HG03135 (cell line): ENCODE measurements around the gene OCSTAMP.
A peak's percentile ranks its signal among the peaks of the same experiment; 100 is the strongest.

Experiments used
- ATAC-seq: cut with Tn5 transposase; IDR thresholded peaks from one replicate; pipeline ENCODE4 v1.9.1; 2021; ENCODE audit warnings: mild to moderate bottlenecking, moderate library complexity; ENCODE audit not compliant: unreplicated experiment

Gene OCSTAMP

DNA sequence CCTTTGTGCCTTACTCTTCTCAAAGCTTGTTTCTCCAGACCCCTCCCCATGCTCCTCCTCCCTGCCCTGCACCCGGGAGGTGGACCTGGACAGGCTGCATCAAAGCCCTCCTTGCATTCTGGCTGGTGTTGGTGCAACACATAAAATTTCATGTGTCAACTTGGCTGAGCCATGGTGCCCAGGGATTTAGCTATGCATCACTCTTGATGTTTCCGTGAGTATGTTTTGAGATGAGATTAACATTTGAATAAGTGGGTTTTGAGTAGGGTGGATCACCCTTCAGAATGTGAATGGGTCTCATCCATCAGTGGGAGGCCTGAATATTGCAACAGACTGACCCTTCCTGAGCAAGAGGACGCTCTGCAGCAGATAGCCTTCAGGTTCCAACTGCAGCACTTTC is 4.4 kb upstream of the OCSTAMP start:
- ATAC-seq: no peak

GRCh38 chr20:46553926-46554325 is 3.5 kb upstream of the OCSTAMP start:
- ATAC-seq: no peak

- ATAC-seq: peak; percentile 79
Measured at GRCh38 chr20:46552460-46553420, 2.3 kb upstream of the OCSTAMP start.

GRCh38 chr20:46551522-46552381 is 1.3 kb upstream of the OCSTAMP start:
- no peak for ATAC-seq

DNA sequence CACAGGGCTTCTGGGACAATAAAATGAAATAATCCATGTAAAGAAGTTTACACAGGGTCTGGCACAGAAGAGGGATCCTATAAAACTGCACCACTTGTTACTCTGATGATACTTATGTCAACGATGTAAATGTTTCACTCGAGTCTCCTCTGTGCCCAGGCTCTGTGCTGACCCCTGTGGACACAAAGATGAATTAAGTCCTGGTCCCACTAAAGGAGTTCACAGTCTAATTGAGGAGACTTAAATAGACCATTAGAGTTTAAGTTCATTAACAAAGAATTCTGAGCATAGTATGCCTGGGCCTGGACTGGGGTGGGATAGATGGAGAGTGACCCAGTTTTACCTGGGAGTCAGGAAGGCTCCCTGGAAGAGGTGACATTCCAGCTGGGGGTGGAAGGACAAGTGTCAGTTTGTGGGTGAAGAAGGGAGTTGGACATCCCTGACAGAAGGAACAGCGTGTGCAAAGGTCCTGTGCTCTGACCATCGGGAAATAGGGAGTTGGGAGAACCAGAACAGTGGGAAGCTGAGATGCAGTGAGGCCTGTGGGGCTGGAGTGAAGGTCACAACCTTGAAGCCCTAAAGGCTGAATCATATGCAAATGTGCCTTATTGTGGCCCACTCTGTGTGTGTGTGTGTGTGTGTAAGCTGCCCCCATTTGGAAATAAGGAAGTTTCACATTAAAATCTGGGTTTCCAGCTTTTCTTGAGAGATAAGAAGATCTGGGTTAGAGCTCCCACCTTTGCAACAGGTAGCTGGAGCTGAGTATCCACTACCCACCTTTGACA is 1.1 kb downstream of the OCSTAMP start:
- no peak for ATAC-seq

- ATAC-seq: no peak
Measured at GRCh38 chr20:46548688-46549087, 1.8 kb downstream of the OCSTAMP start.

- ATAC-seq: no peak
Measured at GRCh38 chr20:46547995-46548394, 2.5 kb downstream of the OCSTAMP start.

- ATAC-seq: no peak
Measured at GRCh38 chr20:46546936-46547335, 3.5 kb downstream of the OCSTAMP start.

DNA sequence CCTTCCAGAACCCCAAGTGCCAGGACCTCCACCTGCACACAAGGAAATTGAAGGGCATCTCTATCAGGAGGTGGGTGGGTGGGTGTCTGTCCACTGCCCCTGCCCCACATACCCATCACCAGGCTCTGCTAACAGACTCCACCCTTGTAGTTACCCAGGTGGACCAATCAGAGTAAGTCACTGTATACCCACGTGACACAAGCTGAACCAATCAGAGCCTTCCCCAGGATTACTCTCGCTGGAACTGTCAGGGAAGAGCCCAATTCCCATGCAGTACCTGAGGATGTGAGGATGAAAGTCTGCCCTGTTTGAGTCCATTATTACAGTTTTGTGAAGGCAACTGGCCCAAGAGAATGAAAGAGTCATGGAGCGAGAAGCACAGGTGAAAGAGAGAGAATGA is 4.2 kb downstream of the OCSTAMP start:
- ATAC-seq: no peak

GRCh38 chr20:46545827-46546138 is 4.7 kb downstream of the OCSTAMP start:
- no peak for ATAC-seq

GRCh38 chr20:46545077-46545826 is 5.2 kb downstream of the OCSTAMP start:
- no peak for ATAC-seq

DNA sequence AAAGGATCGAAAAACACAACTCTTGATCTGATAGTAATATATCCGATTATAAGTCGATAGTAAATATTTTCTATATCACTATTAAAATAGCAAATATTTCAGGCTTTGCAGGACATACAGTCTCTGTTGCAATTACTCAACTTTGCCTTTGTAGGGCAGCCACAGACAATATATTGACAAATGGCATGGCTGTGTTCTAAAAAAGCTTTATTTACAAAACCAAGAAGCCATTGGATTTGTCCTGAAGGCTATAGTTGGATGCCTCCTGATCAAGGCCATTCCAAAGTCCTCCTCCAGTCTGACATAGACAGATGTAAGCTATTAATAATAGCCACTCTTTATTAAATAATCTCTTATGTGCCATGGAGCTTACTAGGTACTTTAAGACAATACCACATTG is 5.9 kb downstream of the OCSTAMP start:
- ATAC-seq: no peak

DNA sequence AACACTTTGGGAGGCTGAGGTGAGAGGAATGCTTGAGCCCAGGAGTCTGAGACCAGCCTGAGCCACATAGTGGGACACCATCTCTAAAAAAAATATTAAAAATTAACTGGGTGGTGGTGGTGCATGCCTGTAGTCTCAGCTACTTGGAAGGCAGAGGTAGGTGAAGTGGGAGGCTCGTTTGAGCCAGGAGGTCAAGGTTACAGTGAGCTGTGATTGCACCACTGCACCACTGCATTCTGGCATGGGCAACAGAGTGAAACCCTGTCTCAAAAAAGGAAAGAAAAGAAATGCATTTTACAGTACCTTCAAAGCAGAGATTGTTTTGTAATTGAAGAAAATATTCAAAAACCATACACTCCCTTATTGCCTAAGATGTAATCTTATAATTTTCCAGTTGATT is 6.5 kb downstream of the OCSTAMP start:
- no peak for ATAC-seq

- ATAC-seq: no peak
Measured at GRCh38 chr20:46543033-46543432, 7.4 kb downstream of the OCSTAMP start.

- ATAC-seq: no peak
Measured at GRCh38 chr20:46541229-46541935, 9.1 kb downstream of the OCSTAMP start.

- ATAC-seq: no peak
Measured at GRCh38 chr20:46539113-46539512, 11.3 kb downstream of the OCSTAMP start.

- no peak for ATAC-seq
Measured at GRCh38 chr20:46530640-46531039, 19.8 kb downstream of the OCSTAMP start.

GRCh38 chr20:46523696-46524328 is 26.6 kb downstream of the OCSTAMP start:
- no peak for ATAC-seq

DNA sequence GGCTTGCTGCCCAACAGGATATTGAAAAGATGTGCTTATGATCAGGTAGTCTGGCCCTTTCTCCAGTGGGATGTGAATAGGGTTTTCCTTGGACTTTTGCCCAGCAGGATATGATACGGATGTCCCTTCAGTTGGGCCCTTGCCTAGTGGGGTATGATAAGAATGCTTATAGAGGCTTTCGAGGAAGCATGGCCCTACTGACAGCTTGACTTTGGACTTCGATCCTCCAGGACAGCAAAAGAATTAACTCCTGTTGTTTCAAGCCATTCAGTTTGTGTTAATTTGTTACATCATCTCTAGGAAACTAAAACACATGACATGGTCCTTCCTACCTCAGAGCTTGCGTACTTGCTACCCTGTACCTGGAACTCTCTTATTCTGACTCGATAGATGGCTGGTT is 27.3 kb downstream of the OCSTAMP start:
- ATAC-seq: no peak
